Measurements from ENCODE around the gene NFIX. TPM values are rescaled to one million over a fixed set of nuclear protein-coding genes. Genes with fewer than 3 reads are reported as not detected.
A peak's percentile ranks its signal among the peaks of the same experiment; 100 is the strongest.

The NFIX gene
- total RNA-seq, 1 donor from 2014 or later, result 76.5 TPM

GRCh38 chr19:13057147-13057572, 61.9 kb downstream of the NFIX start:
- peaks cover 79 to 98% of the 10 kb centered on the region in 2 donors for H3K4me1 ChIP-seq
- intact Hi-C loops (cut with DNase I), result no loop called here

GRCh38 chr19:13057744-13058143, 62.5 kb downstream of the NFIX start:
- no peak for DNase-seq (ENCODE audit: low spot score in 2 of 2)
- Histone ChIP-seq H3K36me3 (no peaks in the 10 kb centered on the region), H3K4me1 (peaks cover 79 to 98% of the 10 kb centered on the region in 2 donors), H3K27ac (peak overlapping the region; percentile 99), H3K27me3 (no peaks in the 10 kb centered on the region), H3K9me3 (no peaks in the 10 kb centered on the region), H3K4me3 (peak overlapping the region in 1 of 2 donors; percentile 53)
- TF ChIP-seq CTCF (IDR thresholded peaks at IDR 0.05), result no peak
- intact Hi-C loops (cut with DNase I), result no loop called here

More at GRCh38 chr19:13057147-13057572, 61.9 kb downstream of the NFIX start:
- peak overlapping the region; percentile 99 for H3K27ac ChIP-seq
- no peaks in the 10 kb centered on the region for H3K27me3 ChIP-seq
- no peak for TF ChIP-seq CTCF (IDR thresholded peaks at IDR 0.05)
- H3K9me3 ChIP-seq, result no peaks in the 10 kb centered on the region
- H3K4me3 ChIP-seq, result peak overlapping the region in 1 of 2 donors; percentile 53
- DNase-seq (ENCODE audit: low spot score in 2 of 2), result no peak
- H3K36me3 ChIP-seq, result no peaks in the 10 kb centered on the region

DNA sequence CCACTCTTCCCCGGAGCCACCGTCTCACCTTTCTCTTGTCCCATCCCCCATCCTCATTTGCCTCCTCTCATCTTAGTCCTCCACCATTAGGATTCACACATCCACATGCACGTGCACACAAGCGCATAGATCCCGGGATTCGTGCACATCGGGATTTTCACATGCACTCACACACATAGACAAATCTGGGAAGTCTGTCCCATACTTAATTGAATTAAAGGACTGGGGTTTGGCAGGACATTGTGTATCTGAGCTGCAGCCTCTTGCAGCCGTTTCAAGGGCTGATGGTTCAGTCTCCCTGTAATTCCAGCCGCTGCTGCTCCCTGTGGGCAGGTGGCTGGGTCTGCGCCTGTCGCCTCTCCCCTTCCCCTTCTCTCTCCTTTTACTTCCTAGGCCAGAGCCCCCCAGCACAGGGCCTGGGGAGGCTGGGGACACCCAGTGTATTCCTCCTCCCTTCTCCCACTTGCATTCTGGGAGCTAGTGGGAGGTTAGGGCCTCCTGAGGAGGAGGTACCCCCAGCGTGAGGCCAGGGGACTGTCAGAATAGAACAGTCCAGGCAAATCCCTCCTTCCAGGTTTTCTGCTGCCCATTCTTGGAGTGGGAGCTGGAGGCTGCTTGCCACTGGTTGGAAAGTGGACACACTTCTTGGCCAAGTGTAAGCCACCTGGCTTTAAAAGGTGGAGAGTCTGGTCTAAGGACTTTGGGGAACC, 63.8 kb downstream of the NFIX start:
- Histone ChIP-seq H3K27ac (peak overlapping the region; percentile 99), H3K27me3 (no peaks in the 10 kb centered on the region), H3K9me3 (no peaks in the 10 kb centered on the region), H3K4me3 (peak overlapping the region in 1 of 2 donors; percentile 32), H3K36me3 (no peaks in the 10 kb centered on the region), H3K4me1 (peaks cover 75 to 97% of the 10 kb centered on the region in 2 donors)
- intact Hi-C loops (cut with DNase I), result no loop called here
- no peak for DNase-seq (ENCODE audit: low spot score in 2 of 2)
- peak in 1 of 3 experiments; percentile 21 for TF ChIP-seq CTCF (IDR thresholded peaks at IDR 0.05)

- no peaks in the 10 kb centered on the region for H3K27me3 ChIP-seq
- peak overlapping the region; percentile 99 for H3K27ac ChIP-seq
- no peaks in the 10 kb centered on the region for H3K9me3 ChIP-seq
- peaks cover 79 to 97% of the 10 kb centered on the region in 2 donors for H3K4me1 ChIP-seq
- H3K36me3 ChIP-seq, result no peaks in the 10 kb centered on the region
- peak in 1 of 3 experiments; percentile 4 for TF ChIP-seq CTCF (IDR thresholded peaks at IDR 0.05)
- H3K4me3 ChIP-seq, result peak overlapping the region; percentile 44 to 65
- intact Hi-C loops (cut with DNase I), result loop anchor here (1.0 to 5.0 kb wide), 4 partner anchors 26 to 58 kb away; no protein-coding TSS in a partner anchor
- DNase-seq (ENCODE audit: low spot score in 2 of 2), result no peak
Observed at GRCh38 chr19:13060233-13060963, 65.1 kb downstream of the NFIX start.

DNA sequence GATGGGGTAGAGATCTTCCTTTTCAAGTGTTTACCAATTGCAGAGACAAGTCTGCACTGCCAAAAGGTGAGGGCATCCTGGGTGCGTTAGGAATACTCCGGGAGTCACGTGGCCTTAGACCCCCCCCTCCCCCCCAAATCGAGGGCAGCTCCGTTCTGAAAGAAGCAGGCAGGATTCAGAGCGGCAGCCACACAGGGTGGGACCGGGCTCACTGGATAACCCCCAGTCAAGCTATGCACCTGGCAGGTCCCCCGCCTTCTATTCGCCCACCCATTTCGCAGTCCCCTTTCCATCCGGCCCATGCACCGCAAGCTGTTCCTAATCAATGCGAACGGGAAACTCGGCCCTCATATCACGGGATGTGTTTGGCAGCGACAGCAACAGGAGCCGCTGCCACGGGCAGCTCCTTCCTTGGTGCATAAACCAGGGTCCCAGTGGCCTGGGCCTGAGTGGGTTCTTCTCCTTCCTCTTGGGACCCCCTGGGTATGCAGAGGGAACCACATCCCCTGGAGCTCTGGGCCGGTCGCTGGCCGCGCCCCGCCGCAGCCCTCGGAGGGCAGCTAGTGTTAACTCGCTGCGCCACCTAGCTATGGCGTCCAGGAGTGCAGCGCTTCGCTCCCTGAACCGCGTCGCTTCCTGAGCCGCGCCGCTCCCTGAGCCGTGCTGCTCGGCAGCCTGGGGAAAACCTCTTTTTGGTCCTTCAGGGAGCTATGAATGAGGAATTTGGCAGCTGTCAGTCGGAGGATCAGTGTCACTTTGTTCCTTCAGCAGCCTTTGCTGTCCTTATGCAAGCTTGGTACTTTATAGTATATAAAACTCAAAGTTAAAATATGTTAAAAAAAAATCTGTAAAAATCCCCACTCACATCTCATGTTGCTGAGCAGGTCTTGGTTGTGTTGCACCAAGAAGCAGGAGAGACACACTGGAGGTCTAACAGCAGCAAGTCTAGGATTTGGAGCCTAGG, 66.0 kb downstream of the NFIX start:
- Histone ChIP-seq H3K4me1 (peaks cover 81 to 97% of the 10 kb centered on the region in 2 donors), H3K4me3 (peak overlapping the region; percentile 44 to 65), H3K36me3 (no peaks in the 10 kb centered on the region), H3K9me3 (no peaks in the 10 kb centered on the region), H3K27ac (peak overlapping the region; percentile 99), H3K27me3 (no peaks in the 10 kb centered on the region)
- intact Hi-C loops (cut with DNase I), result loop anchor here (1.0 to 5.0 kb wide), 5 partner anchors 27 to 78 kb away; no protein-coding TSS in a partner anchor
- peak; percentile 97 to 99 (median 97) for TF ChIP-seq CTCF (IDR thresholded peaks at IDR 0.05)
- DNase-seq (ENCODE audit: low spot score in 2 of 2), result peak in 1 of 2 donors; percentile 92
